SK-N-SH (cell line): ENCODE data around the gene VDAC1. TPM values are rescaled to one million over a fixed set of nuclear protein-coding genes. Genes with fewer than 3 reads are reported as not detected.

Experiments
- CTCF ChIA-PET: fragments of 300-600, 350-600 bp; formaldehyde crosslinking; extraction: SDS; loops from one replicate; lab custom pipeline; 2021; lab: Yijun Ruan, JAX
- POLR2A ChIA-PET: fragments of 350-600 bp; sonication (Branson Sonifier 250); formaldehyde crosslinking; extraction: SDS; loops from one replicate; lab custom pipeline; 2020; ENCODE audit warnings: antibody characterized with exemption, inconsistent platforms; lab: Yijun Ruan, JAX
- DNase-seq: peaks from one replicate; pipeline ENCODE4 v3.0.0; 2012
- H2AFZ ChIP-seq: fragments of 200-600 bp; sonication (generic); 2 replicates; pipeline ENCODE4 v1.8.1; 2016; ENCODE audit warnings: antibody characterized with exemption, mild to moderate bottlenecking, low read depth
- H3F3A ChIP-seq: fragments of 200-600 bp; sonication (generic); replicated peaks from 2 replicates; pipeline ENCODE3; 2016; ENCODE audit warnings: antibody characterized with exemption, mild to moderate bottlenecking; ENCODE audit not compliant: insufficient read depth
- H3K27ac ChIP-seq, 2 experiments: fragments of 200-500 bp in 1 of 2; fragments of 200-600 bp in 1 of 2; sonication (Bioruptor generic) in 1 of 2; sonication (generic), shearing (Covaris generic) in 1 of 2; 2 replicates each; pipeline versions ENCODE4 v1.5.1 to v1.6.1; 2014 to 2016; ENCODE audit warnings: low read depth in 2 of 2, inconsistent platforms in 1 of 2, low read length in 1 of 2, mild to moderate bottlenecking in 1 of 2, mixed read lengths in 1 of 2
- H3K27me3 ChIP-seq: fragments of 200-600 bp; sonication (generic), shearing (Covaris generic); 2 replicates; pipeline ENCODE4 v1.6.1; 2016; ENCODE audit warnings: mixed run types; ENCODE audit not compliant: insufficient read depth
- H3K36me3 ChIP-seq, 2 experiments: fragments of 200-500 bp in 1 of 2; fragments of 200-600 bp in 1 of 2; sonication (Bioruptor generic) in 1 of 2; sonication (generic) in 1 of 2; replicated peaks in 1 of 2; 2 replicates each; pipeline versions ENCODE3 to v1.5.1; 2014 to 2016; ENCODE audit warnings: low read length in 1 of 2, mild to moderate bottlenecking in 1 of 2; ENCODE audit not compliant: insufficient read depth in 2 of 2, control insufficient read depth in 1 of 2
- H3K4me1 ChIP-seq, 2 experiments: fragments of 200-500 bp in 1 of 2; fragments of 200-600 bp in 1 of 2; sonication (Bioruptor generic) in 1 of 2; sonication (generic), shearing (Covaris generic) in 1 of 2; 2 replicates each; pipeline versions ENCODE4 v1.5.1 to v1.6.1; 2014 to 2016; ENCODE audit warnings: low read depth in 1 of 2, low read length in 1 of 2, mixed run types in 1 of 2; ENCODE audit not compliant: insufficient read depth in 2 of 2, control insufficient read depth in 1 of 2
- H3K4me2 ChIP-seq: fragments of 200-600 bp; sonication (generic), shearing (Covaris generic); 2 replicates; pipeline ENCODE4 v1.6.1; 2017; ENCODE audit warnings: mixed run types
- H3K4me3 ChIP-seq, 2 experiments: fragments of 200-500 bp in 1 of 2; fragments of 200-600 bp in 1 of 2; sonication (Bioruptor generic) in 1 of 2; sonication (generic), shearing (Covaris generic) in 1 of 2; 2 replicates each; pipeline versions ENCODE4 v1.5.1 to v1.8.1; 2014 to 2016; ENCODE audit warnings: low read depth in 2 of 2, inconsistent platforms in 1 of 2, low read length in 1 of 2, mild to moderate bottlenecking in 1 of 2, mixed read lengths in 1 of 2, moderate library complexity in 1 of 2
- H3K79me2 ChIP-seq: fragments of 200-600 bp; sonication (generic); 2 replicates; pipeline ENCODE4 v1.8.1; 2017; ENCODE audit warnings: mild to moderate bottlenecking; ENCODE audit not compliant: insufficient read depth
- H3K9ac ChIP-seq: fragments of 200-600 bp; sonication (generic); 2 replicates; pipeline ENCODE4 v1.6.1; 2017; ENCODE audit warnings: mixed run types
- H3K9me2 ChIP-seq: fragments of 200-600 bp; sonication (generic); 2 replicates; pipeline ENCODE4 v1.6.1; 2017; ENCODE audit warnings: mixed run types
- H3K9me3 ChIP-seq: fragments of 200-600 bp; sonication (generic); 2 replicates; pipeline ENCODE4 v1.6.1; 2017; ENCODE audit warnings: mixed run types, mild to moderate bottlenecking, moderate library complexity
- H4K20me1 ChIP-seq: fragments of 200-600 bp; sonication (generic); 2 replicates; pipeline ENCODE4 v1.6.1; 2017; ENCODE audit warnings: mild to moderate bottlenecking, mixed run types; ENCODE audit not compliant: insufficient read depth
- FOSL2 ChIP-seq: IDR thresholded peaks from 2 replicates; pipeline ENCODE4 v1.4.0; 2012; ENCODE audit warnings: low read depth, mild to moderate bottlenecking, moderate library complexity, borderline replicate concordance
- GATA2 ChIP-seq: sonication (generic); formaldehyde crosslinking; IDR thresholded peaks from 2 replicates; pipeline ENCODE4 v1.5.0; 2020; ENCODE audit warnings: mild to moderate bottlenecking, missing genetic modification reagents
- MEF2A ChIP-seq: IDR thresholded peaks from 2 replicates; pipeline ENCODE4 v1.4.0; 2012; ENCODE audit warnings: low read depth, borderline replicate concordance
- NFIC ChIP-seq: IDR thresholded peaks from 2 replicates; pipeline ENCODE4 v1.4.0; 2012; ENCODE audit warnings: borderline replicate concordance
- NRF1 ChIP-seq: IDR thresholded peaks from 2 replicates; pipeline ENCODE4 v1.6.1; 2012; ENCODE audit warnings: low read depth, mild to moderate bottlenecking, low read length
- RAD21 ChIP-seq: IDR thresholded peaks from 2 replicates; pipeline ENCODE4 v1.6.1; 2012; ENCODE audit warnings: mild to moderate bottlenecking, low read length
- RCOR1 ChIP-seq: fragments of 150-350 bp; IDR thresholded peaks from 2 replicates; pipeline ENCODE4 v1.6.1; 2017; ENCODE audit warnings: antibody characterized with exemption, low read length
- USF1 ChIP-seq: IDR thresholded peaks from 2 replicates; pipeline ENCODE4 v1.4.0; 2012; ENCODE audit warnings: low read depth, borderline replicate concordance
- YY1 ChIP-seq: IDR thresholded peaks from 2 replicates; pipeline ENCODE4 v1.4.0; 2012; ENCODE audit warnings: low read depth, mild to moderate bottlenecking
- WGBS: methylation state at CpG from one replicate; pipeline ENCODE4 v1.1.6; 2017; ENCODE audit warnings: low lambda C conversion rate; 5-methylcytosine and 5-hydroxymethylcytosine counted together
- polyA plus RNA-seq, 3 experiments: library from polyadenylated mRNA; depleted of rRNA; stranded (reverse); fragments of >200 nt; gene quantifications; 2 replicates each; pipeline ENCODE4 v1.2.3, GENCODE V29; 2012
- TF ChIP-seq, protein P1 (sequence below): IDR thresholded peaks from 2 replicates; pipeline ENCODE4 v1.6.1; 2012; ENCODE audit warnings: mild to moderate bottlenecking, low read depth, low read length, moderate library complexity
- TF ChIP-seq, protein P2 (sequence below): fragments of 150-350 bp; IDR thresholded peaks from 2 replicates; pipeline ENCODE4 v1.6.1; 2017; ENCODE audit warnings: antibody characterized with exemption, low read length, low read depth, borderline replicate concordance
- TF ChIP-seq, protein P3 (sequence below): IDR thresholded peaks from 2 replicates; pipeline ENCODE4; 2012
- TF ChIP-seq, protein P4 (sequence below): IDR thresholded peaks from 2 replicates; pipeline ENCODE4 v1.4.0; 2012; ENCODE audit warnings: low read depth

Gene VDAC1
- polyA plus RNA-seq, 1 of the 3 experiments (the other 2 are of a cell fraction), result 166 TPM

DNA sequence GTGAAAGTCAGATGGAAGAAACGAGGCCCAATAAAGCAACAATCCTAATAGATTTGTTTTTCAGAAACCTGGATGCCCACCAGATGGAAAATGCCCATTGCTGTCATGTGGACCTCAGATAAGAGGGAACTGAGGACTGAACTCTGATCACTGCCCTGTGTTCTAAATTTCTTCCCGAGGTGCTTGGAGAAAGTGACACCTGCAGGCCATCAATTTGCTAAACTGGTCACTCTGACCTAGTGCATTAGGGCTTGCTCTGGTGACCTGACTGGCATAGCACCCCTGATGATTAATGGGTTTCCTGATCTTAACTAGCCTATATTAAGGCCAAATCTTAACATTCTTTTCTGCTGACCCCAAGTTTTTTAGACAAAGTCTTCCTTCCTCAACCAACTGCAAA, 32.4 kb upstream of the VDAC1 start:
- Histone ChIP-seq H2AFZ (no peak overlapping the region), H3K4me1 (peaks cover 0 to 3% of the 10 kb centered on the region in 2 experiments; a peak in 1 of 4 replicates), H3K9me3 (no peaks in the 10 kb centered on the region), H3K4me2 (no peak overlapping the region), H3F3A (peaks cover 2% of the 10 kb centered on the region), H3K79me2 (no peaks in the 10 kb centered on the region), H3K9me2 (no peaks in the 10 kb centered on the region), H3K27me3 (no peaks in the 10 kb centered on the region), H3K9ac (no peak overlapping the region), H3K4me3 (no peak overlapping the region), H3K27ac (no peak overlapping the region), H4K20me1 (no peaks in the 10 kb centered on the region), H3K36me3 (no peaks in the 10 kb centered on the region)
- no peak for DNase-seq
- WGBS, result 47% methylated on average over 2 of the region's 2 CpGs
- ChIA-PET POLR2A (no interaction called here), CTCF (interaction anchor here (0.9 to 13.3 kb wide), 3 partner anchors 10 to 105 kb away, joined by 4 to 673 read pairs (median 6); no protein-coding TSS in a partner anchor)
- TF ChIP-seq YY1 (no peak), NRF1 (no peak), MEF2A (no peak), RCOR1 (no peak), RAD21 (no peak), USF1 (no peak), NFIC (no peak), FOSL2 (no peak), GATA2 (CRISPR knock-in tag) (no peak)
- TF ChIP-seq, protein P1, sequence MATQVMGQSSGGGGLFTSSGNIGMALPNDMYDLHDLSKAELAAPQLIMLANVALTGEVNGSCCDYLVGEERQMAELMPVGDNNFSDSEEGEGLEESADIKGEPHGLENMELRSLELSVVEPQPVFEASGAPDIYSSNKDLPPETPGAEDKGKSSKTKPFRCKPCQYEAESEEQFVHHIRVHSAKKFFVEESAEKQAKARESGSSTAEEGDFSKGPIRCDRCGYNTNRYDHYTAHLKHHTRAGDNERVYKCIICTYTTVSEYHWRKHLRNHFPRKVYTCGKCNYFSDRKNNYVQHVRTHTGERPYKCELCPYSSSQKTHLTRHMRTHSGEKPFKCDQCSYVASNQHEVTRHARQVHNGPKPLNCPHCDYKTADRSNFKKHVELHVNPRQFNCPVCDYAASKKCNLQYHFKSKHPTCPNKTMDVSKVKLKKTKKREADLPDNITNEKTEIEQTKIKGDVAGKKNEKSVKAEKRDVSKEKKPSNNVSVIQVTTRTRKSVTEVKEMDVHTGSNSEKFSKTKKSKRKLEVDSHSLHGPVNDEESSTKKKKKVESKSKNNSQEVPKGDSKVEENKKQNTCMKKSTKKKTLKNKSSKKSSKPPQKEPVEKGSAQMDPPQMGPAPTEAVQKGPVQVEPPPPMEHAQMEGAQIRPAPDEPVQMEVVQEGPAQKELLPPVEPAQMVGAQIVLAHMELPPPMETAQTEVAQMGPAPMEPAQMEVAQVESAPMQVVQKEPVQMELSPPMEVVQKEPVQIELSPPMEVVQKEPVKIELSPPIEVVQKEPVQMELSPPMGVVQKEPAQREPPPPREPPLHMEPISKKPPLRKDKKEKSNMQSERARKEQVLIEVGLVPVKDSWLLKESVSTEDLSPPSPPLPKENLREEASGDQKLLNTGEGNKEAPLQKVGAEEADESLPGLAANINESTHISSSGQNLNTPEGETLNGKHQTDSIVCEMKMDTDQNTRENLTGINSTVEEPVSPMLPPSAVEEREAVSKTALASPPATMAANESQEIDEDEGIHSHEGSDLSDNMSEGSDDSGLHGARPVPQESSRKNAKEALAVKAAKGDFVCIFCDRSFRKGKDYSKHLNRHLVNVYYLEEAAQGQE, result no peak
- TF ChIP-seq, protein P2, sequence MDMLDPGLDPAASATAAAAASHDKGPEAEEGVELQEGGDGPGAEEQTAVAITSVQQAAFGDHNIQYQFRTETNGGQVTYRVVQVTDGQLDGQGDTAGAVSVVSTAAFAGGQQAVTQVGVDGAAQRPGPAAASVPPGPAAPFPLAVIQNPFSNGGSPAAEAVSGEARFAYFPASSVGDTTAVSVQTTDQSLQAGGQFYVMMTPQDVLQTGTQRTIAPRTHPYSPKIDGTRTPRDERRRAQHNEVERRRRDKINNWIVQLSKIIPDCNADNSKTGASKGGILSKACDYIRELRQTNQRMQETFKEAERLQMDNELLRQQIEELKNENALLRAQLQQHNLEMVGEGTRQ, result no peak
- TF ChIP-seq, protein P3, sequence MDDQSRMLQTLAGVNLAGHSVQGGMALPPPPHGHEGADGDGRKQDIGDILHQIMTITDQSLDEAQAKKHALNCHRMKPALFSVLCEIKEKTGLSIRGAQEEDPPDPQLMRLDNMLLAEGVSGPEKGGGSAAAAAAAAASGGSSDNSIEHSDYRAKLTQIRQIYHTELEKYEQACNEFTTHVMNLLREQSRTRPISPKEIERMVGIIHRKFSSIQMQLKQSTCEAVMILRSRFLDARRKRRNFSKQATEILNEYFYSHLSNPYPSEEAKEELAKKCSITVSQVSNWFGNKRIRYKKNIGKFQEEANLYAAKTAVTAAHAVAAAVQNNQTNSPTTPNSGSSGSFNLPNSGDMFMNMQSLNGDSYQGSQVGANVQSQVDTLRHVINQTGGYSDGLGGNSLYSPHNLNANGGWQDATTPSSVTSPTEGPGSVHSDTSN, result no peak
- TF ChIP-seq, protein P4, sequence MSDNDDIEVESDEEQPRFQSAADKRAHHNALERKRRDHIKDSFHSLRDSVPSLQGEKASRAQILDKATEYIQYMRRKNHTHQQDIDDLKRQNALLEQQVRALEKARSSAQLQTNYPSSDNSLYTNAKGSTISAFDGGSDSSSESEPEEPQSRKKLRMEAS, result no peak
